Progenitor cell of endocrine pancreas (in vitro differentiated cells): ENCODE measurements around the gene GATD1. TPM values are rescaled to one million over a fixed set of nuclear protein-coding genes. Genes with fewer than 3 reads are reported as not detected.
A peak's percentile ranks its signal among the peaks of the same experiment; 100 is the strongest.

ENCODE experiments used
- DNase-seq: peaks from one replicate; pipeline ENCODE4 v3.0.0; 2021; ENCODE audit warnings: low spot score; ENCODE audit not compliant: unreplicated experiment
- H3K27ac Mint-ChIP-seq: 2 replicates; pipeline ENCODE4 v1.8.0; 2021; ENCODE audit warnings: mild to moderate bottlenecking, moderate library complexity, mixed read lengths
- H3K27me3 Mint-ChIP-seq: 2 replicates; pipeline ENCODE4 v1.8.0; 2021; ENCODE audit warnings: mixed read lengths
- H3K36me3 Mint-ChIP-seq: 2 replicates; pipeline ENCODE4 v1.8.0; 2022; ENCODE audit warnings: mixed read lengths; ENCODE audit not compliant: insufficient read depth
- H3K4me1 Mint-ChIP-seq: 2 replicates; pipeline ENCODE4 v1.8.0; 2021; ENCODE audit warnings: low read depth, mixed read lengths
- H3K4me3 Mint-ChIP-seq: 2 replicates; pipeline ENCODE4 v1.8.0; 2021; ENCODE audit warnings: low read depth, mild to moderate bottlenecking, moderate library complexity, mixed read lengths
- H3K9me3 Mint-ChIP-seq: 2 replicates; pipeline ENCODE4 v1.8.0; 2021; ENCODE audit warnings: low read depth, mixed read lengths
- total RNA-seq: library from RNA; stranded (reverse); gene quantifications from 2 replicates; pipeline ENCODE4 v1.2.1, GENCODE V29; 2021
- TF ChIP-seq, protein P1 (sequence below): fragments of 200-600 bp; sonication (generic); IDR thresholded peaks from one replicate; pipeline ENCODE4 v1.5.0; 2021; ENCODE audit warnings: antibody characterized with exemption, mild to moderate bottlenecking; ENCODE audit not compliant: unreplicated experiment

Gene GATD1
- total RNA-seq, 1 donor from 2014 or later, result 74.1 TPM

DNA sequence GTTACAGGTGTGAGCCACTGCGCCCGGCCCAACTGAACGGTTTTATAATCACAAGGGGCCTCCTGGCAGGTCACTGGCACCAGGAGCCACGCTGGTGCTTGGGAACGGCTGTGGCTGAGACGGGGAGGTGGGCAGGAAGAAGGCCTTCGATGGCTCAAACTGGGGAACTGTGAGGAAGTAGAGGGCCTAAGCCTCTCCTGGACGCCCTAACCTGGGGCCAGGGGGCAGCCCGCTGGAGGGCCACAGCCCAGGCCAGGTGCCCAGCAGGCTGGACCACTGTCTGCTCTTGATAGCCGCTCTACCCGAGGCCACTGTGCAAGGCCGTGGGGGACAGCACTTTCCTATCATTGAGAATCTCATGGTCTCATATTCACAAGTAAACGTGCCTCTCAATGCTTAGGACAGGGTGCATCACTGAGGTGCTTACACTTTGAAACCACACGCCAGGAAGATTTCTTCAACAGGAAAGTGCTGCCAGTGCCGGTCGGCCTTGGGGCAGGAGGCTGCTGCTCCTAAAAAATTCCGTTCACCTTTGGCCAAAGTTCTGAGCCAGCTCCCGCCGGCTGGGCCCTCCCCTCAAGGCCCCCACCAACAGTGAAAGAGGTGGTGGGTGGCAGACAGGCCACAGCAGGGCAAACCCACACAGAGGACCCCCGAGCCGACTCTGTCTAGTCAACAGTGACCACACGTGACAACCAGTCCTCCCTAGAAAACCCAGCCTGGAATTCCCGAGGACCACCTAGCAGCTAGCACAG is 7.2 kb downstream of the GATD1 start:
- Mint-ChIP-seq H3K9me3 (no peaks in the 10 kb centered on the region), H3K27me3 (no peaks in the 10 kb centered on the region), H3K36me3 (peaks cover 1% of the 10 kb centered on the region), H3K4me3 (no peak overlapping the region), H3K4me1 (no peaks in the 10 kb centered on the region), H3K27ac (no peak overlapping the region)
- TF ChIP-seq, protein P1, sequence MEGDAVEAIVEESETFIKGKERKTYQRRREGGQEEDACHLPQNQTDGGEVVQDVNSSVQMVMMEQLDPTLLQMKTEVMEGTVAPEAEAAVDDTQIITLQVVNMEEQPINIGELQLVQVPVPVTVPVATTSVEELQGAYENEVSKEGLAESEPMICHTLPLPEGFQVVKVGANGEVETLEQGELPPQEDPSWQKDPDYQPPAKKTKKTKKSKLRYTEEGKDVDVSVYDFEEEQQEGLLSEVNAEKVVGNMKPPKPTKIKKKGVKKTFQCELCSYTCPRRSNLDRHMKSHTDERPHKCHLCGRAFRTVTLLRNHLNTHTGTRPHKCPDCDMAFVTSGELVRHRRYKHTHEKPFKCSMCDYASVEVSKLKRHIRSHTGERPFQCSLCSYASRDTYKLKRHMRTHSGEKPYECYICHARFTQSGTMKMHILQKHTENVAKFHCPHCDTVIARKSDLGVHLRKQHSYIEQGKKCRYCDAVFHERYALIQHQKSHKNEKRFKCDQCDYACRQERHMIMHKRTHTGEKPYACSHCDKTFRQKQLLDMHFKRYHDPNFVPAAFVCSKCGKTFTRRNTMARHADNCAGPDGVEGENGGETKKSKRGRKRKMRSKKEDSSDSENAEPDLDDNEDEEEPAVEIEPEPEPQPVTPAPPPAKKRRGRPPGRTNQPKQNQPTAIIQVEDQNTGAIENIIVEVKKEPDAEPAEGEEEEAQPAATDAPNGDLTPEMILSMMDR, result no peak
- DNase-seq, result no peak

DNA sequence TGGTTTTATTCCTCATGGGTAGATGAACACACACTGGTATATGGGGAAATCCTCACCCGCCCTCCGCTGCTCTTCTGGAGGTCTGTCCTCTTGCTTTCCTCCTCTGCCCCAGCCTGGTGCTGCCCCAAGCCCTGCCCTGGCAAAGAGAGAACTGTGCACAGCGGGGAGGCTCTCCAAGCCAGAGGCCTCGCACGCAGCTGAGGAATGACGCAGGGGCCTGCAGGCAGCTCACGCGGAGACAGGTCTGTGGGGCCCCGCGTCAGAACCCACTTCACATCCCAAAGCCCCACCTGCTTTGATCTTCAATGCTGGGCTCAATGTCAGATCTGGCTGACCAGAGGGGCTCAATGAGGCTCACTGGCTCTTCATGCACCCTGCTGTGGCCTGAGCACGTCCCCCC is 10.0 kb downstream of the GATD1 start:
- DNase-seq, result no peak
- Mint-ChIP-seq H3K27ac (no peak overlapping the region), H3K36me3 (peaks cover 5% of the 10 kb centered on the region), H3K4me1 (no peaks in the 10 kb centered on the region), H3K4me3 (no peak overlapping the region), H3K27me3 (no peaks in the 10 kb centered on the region), H3K9me3 (no peaks in the 10 kb centered on the region)
- TF ChIP-seq, protein P1, result no peak

DNA sequence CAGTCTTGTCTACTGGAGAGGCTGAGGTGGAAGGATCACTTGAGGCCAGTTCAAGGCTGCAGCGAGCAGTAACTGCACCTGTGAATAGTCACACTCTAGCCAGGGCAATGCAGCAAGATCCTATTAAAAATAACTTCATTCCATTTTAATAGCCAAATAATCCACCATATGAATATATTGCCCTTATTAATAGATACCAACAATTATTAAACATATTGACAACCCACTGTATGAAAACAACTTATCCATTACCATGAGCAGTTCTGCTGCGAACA is 10.4 kb downstream of the GATD1 start:
- Mint-ChIP-seq H3K36me3 (peaks cover 6% of the 10 kb centered on the region), H3K9me3 (no peaks in the 10 kb centered on the region), H3K27me3 (no peaks in the 10 kb centered on the region), H3K27ac (no peak overlapping the region), H3K4me3 (no peak overlapping the region), H3K4me1 (no peaks in the 10 kb centered on the region)
- DNase-seq, result no peak
- TF ChIP-seq, protein P1, result no peak

DNA sequence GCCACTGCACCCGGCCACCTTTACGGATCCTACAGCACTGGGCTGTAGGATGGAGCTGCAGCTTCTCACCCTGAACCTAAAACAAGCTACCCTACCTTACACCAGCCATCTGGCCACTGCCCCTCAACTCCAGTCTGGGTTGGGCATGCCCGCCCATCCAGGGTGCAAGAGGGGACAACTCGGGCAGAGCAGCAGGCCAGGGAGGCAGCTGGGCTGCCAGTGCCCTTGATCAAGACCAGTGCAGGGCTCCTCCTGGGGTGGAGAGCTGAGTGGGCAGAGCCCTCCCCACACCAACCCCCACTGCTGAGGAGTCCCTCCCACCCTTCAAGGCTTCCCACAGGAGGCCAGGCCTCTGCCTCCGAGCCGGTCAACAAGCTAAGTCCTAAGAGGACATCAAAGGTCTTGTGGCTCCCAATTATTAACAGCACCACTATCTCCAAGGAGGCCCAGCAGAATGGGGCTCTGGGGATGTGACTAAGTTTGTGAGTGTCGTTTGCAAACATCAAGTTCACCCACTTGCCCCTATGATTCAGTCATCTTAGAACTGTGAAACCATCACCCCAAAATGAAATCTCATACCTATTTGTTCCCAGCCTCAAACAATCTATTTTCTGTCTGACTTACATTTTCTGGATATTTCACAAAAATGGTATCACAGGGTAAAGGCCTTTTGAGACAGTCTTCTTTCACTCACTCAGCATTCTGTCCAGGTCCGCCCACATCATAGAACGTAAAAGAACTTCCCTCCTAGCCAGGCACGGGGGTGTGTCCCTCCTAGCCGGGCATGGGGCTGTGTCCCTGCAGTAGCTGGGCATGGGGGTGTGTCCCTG is 11.0 kb downstream of the GATD1 start:
- TF ChIP-seq, protein P1, result no peak
- H3K9me3 Mint-ChIP-seq, result no peaks in the 10 kb centered on the region
- H3K27me3 Mint-ChIP-seq, result no peaks in the 10 kb centered on the region
- no peak for DNase-seq
- peaks cover 6% of the 10 kb centered on the region for H3K36me3 Mint-ChIP-seq
- H3K4me3 Mint-ChIP-seq, result no peak overlapping the region
- H3K27ac Mint-ChIP-seq, result no peak overlapping the region
- H3K4me1 Mint-ChIP-seq, result no peaks in the 10 kb centered on the region

DNA sequence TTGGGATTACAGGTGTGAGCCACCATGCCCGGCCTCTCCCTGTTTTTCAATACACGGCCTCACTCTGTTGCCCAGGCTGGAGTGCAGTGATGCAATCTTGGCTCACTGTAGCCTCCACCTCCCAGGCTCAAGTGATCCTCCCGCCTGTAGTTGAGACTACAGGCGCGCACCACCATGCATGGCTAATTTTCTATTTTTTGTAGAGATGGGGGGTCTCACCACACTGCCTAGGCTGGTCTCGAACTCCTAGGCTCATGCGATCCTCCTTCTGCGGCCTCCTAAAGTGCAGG is 11.5 kb downstream of the GATD1 start:
- peaks cover 6% of the 10 kb centered on the region for H3K36me3 Mint-ChIP-seq

More for the DNA sequence above, 11.5 kb downstream of the GATD1 start:
- peak overlapping the region; percentile 79 for H3K27ac Mint-ChIP-seq
- H3K4me1 Mint-ChIP-seq, result no peaks in the 10 kb centered on the region
- no peak for DNase-seq
- TF ChIP-seq, protein P1, result no peak
- H3K4me3 Mint-ChIP-seq, result no peak overlapping the region
- H3K9me3 Mint-ChIP-seq, result no peaks in the 10 kb centered on the region
- H3K27me3 Mint-ChIP-seq, result no peaks in the 10 kb centered on the region
